ENCODE data around the gene OR6N1. TPM values are rescaled to one million over a fixed set of nuclear protein-coding genes. Genes with fewer than 3 reads are reported as not detected.
A peak's percentile ranks its signal among the peaks of the same experiment; 100 is the strongest.

Gene OR6N1
- total and polyA plus RNA-seq, 9 of the 15 experiments (the other 6 are each of a cell fraction or from before 2014, with no cell fraction given): 0.01 to 0.07 TPM; not detected in 7

- ChIA-PET POLR2A (interaction anchor here (0.6 to 5.7 kb wide), 2 partner anchors 9 to 49 kb away, joined by 3 to 21 read pairs; no protein-coding TSS in a partner anchor), CTCF (ENCODE audit: low intra/inter-chr PET ratio) (no interaction called here)
- no peaks in the 10 kb centered on the region for H4K20me1 ChIP-seq (replicated peaks; ENCODE audit: control insufficient read depth, insufficient read depth, low read length)
- no peak overlapping the region for H3K27ac ChIP-seq (ENCODE audit: extremely low read depth, low read depth, low read length)
- no peak overlapping the region for H3K4me3 ChIP-seq
- in situ Hi-C loops (cut with MboI): no loop called here
- no peaks in the 10 kb centered on the region for H3K9me1 ChIP-seq (ENCODE audit: control insufficient read depth, insufficient read depth, low read length)
- DNase-seq (ENCODE audit: extremely low read depth in 1 of 4, low spot score in 3 of 4) (no peak), FAIRE-seq (no peak), ATAC-seq (no peak)
- no peaks in the 10 kb centered on the region for H3K79me2 ChIP-seq (ENCODE audit: control insufficient read depth, insufficient read depth, low read length)
- no peaks in the 10 kb centered on the region for H3K9me3 ChIP-seq (replicated peaks; ENCODE audit: control insufficient read depth, insufficient read depth, low read depth, low read length)
- H3K36me3 ChIP-seq (ENCODE audit: control insufficient read depth, insufficient read depth, low read length): no peaks in the 10 kb centered on the region
- H3K4me2 ChIP-seq (ENCODE audit: insufficient read depth, low read length): no peak overlapping the region
- BruUV-seq (replicated peaks): no TSS peak
- intact Hi-C loops (cut with micrococcal nuclease): loop anchor here (10.0 kb wide), 1 partner anchor 265 kb away; the partner anchor contains the start of gene AIM2
- no peaks in the 10 kb centered on the region for H3K27me3 ChIP-seq (ENCODE audit: control insufficient read depth in 2 of 2, insufficient read depth in 2 of 2, low read length in 2 of 2)
- WGBS (ENCODE audit: insufficient coverage, low coverage, missing lambda C conversion rate): 63% methylated on average over 5 of the region's 5 CpGs
- peak overlapping the region; percentile 55; the same call in 1 of the 2 replicates for H2AFZ ChIP-seq (ENCODE audit: low read depth, low read length)
- TF ChIP-seq BRD4 (IDR thresholded peaks at IDR 0.05): no peak
- no peak for TF ChIP-seq CEBPG (CRISPR knock-in tag; IDR thresholded peaks at IDR 0.05)
- TF ChIP-seq CEBPG (tag; conservative IDR thresholded peaks at IDR 0.05 in 1 of 2, IDR thresholded peaks at IDR 0.05 in 1 of 2): 0 out of 4 replicates have a peak, but pooled peaks of 1 of the 2 experiments have one; percentile 8
- H3K4me1 ChIP-seq (replicated peaks in 1 of 2; ENCODE audit: control insufficient read depth in 2 of 2, insufficient read depth in 2 of 2, low read length in 2 of 2): peaks cover 0 to 1% of the 10 kb centered on the region in 2 experiments; a peak in 2 of 5 replicates
- H3K9ac ChIP-seq (ENCODE audit: insufficient read depth in 1 of 2, low read depth in 2 of 2, low read length in 2 of 2): no peak overlapping the region
Measured at GRCh38 chr1:158809862-158810261, 37.9 kb upstream of the OR6N1 start.

- H4K20me1 ChIP-seq (replicated peaks; ENCODE audit: control insufficient read depth, insufficient read depth, low read length): no peaks in the 10 kb centered on the region
- no TSS peak for BruUV-seq (replicated peaks)
- H3K9me3 ChIP-seq (replicated peaks; ENCODE audit: control insufficient read depth, insufficient read depth, low read depth, low read length): no peaks in the 10 kb centered on the region
- TF ChIP-seq ZNF57 (CRISPR knock-in tag; IDR thresholded peaks at IDR 0.05) (no peak), NR2C1 (IDR thresholded peaks at IDR 0.05) (no peak), NR2C1 (tag; IDR thresholded peaks at IDR 0.05) (no peak), HDAC3 (IDR thresholded peaks at IDR 0.05; ENCODE audit: borderline replicate concordance, partially characterized antibody) (no peak), ZBTB1 (CRISPR knock-in tag; IDR thresholded peaks at IDR 0.05; ENCODE audit: borderline replicate concordance, low read depth) (no peak), SMARCA5 (IDR thresholded peaks at IDR 0.05) (no peak), FOS (IDR thresholded peaks at IDR 0.05; ENCODE audit: extremely low read depth, insufficient read length) (no peak), TAF9B (IDR thresholded peaks at IDR 0.05; ENCODE audit: partially characterized antibody) (no peak), CHD4 (IDR thresholded peaks at IDR 0.05; ENCODE audit: insufficient read depth, insufficient replicate concordance, low read depth, low read length, poor library complexity, severe bottlenecking) (no peak), NFIC (IDR thresholded peaks at IDR 0.05) (no peak), ZNF507 (tag; conservative IDR thresholded peaks at IDR 0.05) (no peak), GTF2E2 (tag; IDR thresholded peaks at IDR 0.05) (no peak)
- TF ChIP-seq, protein P1, sequence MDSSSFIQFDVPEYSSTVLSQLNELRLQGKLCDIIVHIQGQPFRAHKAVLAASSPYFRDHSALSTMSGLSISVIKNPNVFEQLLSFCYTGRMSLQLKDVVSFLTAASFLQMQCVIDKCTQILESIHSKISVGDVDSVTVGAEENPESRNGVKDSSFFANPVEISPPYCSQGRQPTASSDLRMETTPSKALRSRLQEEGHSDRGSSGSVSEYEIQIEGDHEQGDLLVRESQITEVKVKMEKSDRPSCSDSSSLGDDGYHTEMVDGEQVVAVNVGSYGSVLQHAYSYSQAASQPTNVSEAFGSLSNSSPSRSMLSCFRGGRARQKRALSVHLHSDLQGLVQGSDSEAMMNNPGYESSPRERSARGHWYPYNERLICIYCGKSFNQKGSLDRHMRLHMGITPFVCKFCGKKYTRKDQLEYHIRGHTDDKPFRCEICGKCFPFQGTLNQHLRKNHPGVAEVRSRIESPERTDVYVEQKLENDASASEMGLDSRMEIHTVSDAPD (CRISPR knock-in tag; IDR thresholded peaks at IDR 0.05): no peak
- H3K9ac ChIP-seq (ENCODE audit: insufficient read depth in 1 of 2, low read depth in 2 of 2, low read length in 2 of 2): no peak overlapping the region
- intact Hi-C loops (cut with micrococcal nuclease) (no loop called here), in situ Hi-C loops (cut with MboI) (no loop called here)
- H3K4me1 ChIP-seq (replicated peaks in 1 of 2; ENCODE audit: control insufficient read depth in 2 of 2, insufficient read depth in 2 of 2, low read length in 2 of 2): no peaks in the 10 kb centered on the region; a peak in 1 of 5 replicates
- no peak overlapping the region for H3K4me3 ChIP-seq
- 54% methylated on average over 3 of the region's 3 CpGs for WGBS (ENCODE audit: insufficient coverage, low coverage, missing lambda C conversion rate)
- no peaks in the 10 kb centered on the region for H3K79me2 ChIP-seq (ENCODE audit: control insufficient read depth, insufficient read depth, low read length)
- H3K36me3 ChIP-seq (ENCODE audit: control insufficient read depth, insufficient read depth, low read length): no peaks in the 10 kb centered on the region
- no peaks in the 10 kb centered on the region for H3K27me3 ChIP-seq (ENCODE audit: control insufficient read depth in 2 of 2, insufficient read depth in 2 of 2, low read length in 2 of 2)
- DNase-seq (ENCODE audit: extremely low read depth in 1 of 4, low spot score in 3 of 4) (no peak), FAIRE-seq (no peak), ATAC-seq (no peak)
- no peak overlapping the region for H3K27ac ChIP-seq (ENCODE audit: extremely low read depth, low read depth, low read length)
- CTCF ChIA-PET (ENCODE audit: low intra/inter-chr PET ratio): no interaction called here
- H3K9me1 ChIP-seq (ENCODE audit: control insufficient read depth, insufficient read depth, low read length): no peaks in the 10 kb centered on the region
- H2AFZ ChIP-seq (ENCODE audit: low read depth, low read length): no peak overlapping the region
- H3K4me2 ChIP-seq (ENCODE audit: insufficient read depth, low read length): no peak overlapping the region
- POLR2A ChIA-PET: interaction anchor here (0.6 to 5.7 kb wide), 3 partner anchors 10 to 50 kb away, joined by 3 to 21 read pairs (median 3); no protein-coding TSS in a partner anchor
Measured at GRCh38 chr1:158809256-158809655, 37.3 kb upstream of the OR6N1 start.

Data from K562 (cell line).